HepG2 (cell line): ENCODE results near the gene SPC24. TPM values are rescaled to one million over a fixed set of nuclear protein-coding genes. Genes with fewer than 3 reads are reported as not detected.

Experiments used
- ATAC-seq: fragments of 200-7000 bp; cut with Tn5 transposase; 3 replicates; pipeline ENCODE4 v1.9.1; 2020; ENCODE audit warnings: mild to moderate bottlenecking, moderate library complexity
- BruUV-seq: library from RNA; stranded (reverse); fragments of 400-500 nt; replicated peaks from 2 replicates; lab custom pipeline; 2021; lab: Mats Ljungman, UMichigan
- CTCF ChIA-PET: fragments of 300-600 bp; formaldehyde crosslinking; extraction: SDS; loops from one replicate; lab custom pipeline; 2021; ENCODE audit warnings: low total read pairs, inconsistent platforms, low intra/inter-chr PET ratio; lab: Yijun Ruan, JAX
- POLR2A ChIA-PET: fragments of 350-600 bp; sonication (Branson Sonifier 250); formaldehyde crosslinking; loops from one replicate; lab custom pipeline; 2020; ENCODE audit warnings: antibody characterized with exemption, inconsistent platforms; lab: Yijun Ruan, JAX
- DNase-seq: peaks from one replicate; pipeline ENCODE4 v3.0.0-alpha.2; 2015; ENCODE audit warnings: low spot score
- FAIRE-seq: peaks from 3 replicates; lab custom pipeline; 2011; peaks lifted over from hg19 to GRCh38; lab: Jason Lieb, UNC
- H2AFZ ChIP-seq: one replicate; pipeline ENCODE4 v1.6.1; 2011; ENCODE audit warnings: low read length, inconsistent platforms
- H3K27ac ChIP-seq: fragments of 300-600 bp; 3 replicates; pipeline ENCODE4 v1.8.0; 2011; ENCODE audit warnings: mixed run types, mild to moderate bottlenecking, mixed read lengths, low read length, inconsistent platforms; ENCODE audit not compliant: insufficient read depth; ENCODE audit errors: extremely low read length
- H3K27me3 ChIP-seq, 2 experiments: fragments of 200-600 bp in 1 of 2; 2 replicates in 1 of 2; 3 replicates in 1 of 2; pipeline versions ENCODE4 v1.6.0 to v1.8.0; 2011; ENCODE audit warnings: low read length in 2 of 2, mild to moderate bottlenecking in 2 of 2, moderate library complexity in 2 of 2, inconsistent platforms in 1 of 2; ENCODE audit not compliant: insufficient read depth in 2 of 2, control insufficient read depth in 1 of 2
- H3K36me3 ChIP-seq, 2 experiments: fragments of 200-600 bp in 1 of 2; replicated peaks in 1 of 2; 2 replicates in 1 of 2; 3 replicates in 1 of 2; pipeline versions ENCODE4 v1.5.1 to v1.8.0; 2011; ENCODE audit warnings: low read length in 2 of 2, inconsistent platforms in 1 of 2; ENCODE audit not compliant: insufficient read depth in 2 of 2, control insufficient read depth in 1 of 2
- H3K4me1 ChIP-seq: 2 replicates; pipeline ENCODE4 v1.5.1; 2012; ENCODE audit warnings: low read length, inconsistent platforms; ENCODE audit not compliant: insufficient read depth
- H3K4me2 ChIP-seq: 2 replicates; pipeline ENCODE4 v1.6.0; 2011; ENCODE audit warnings: low read depth, low read length, inconsistent platforms
- H3K4me3 ChIP-seq, 3 experiments: fragments of 200-600 bp in 1 of 3; sonication (generic), shearing (Covaris generic) in 1 of 3; replicated peaks in 1 of 3; 2 replicates each; pipeline ENCODE4 v1.5.1; 2011 to 2016; ENCODE audit warnings: low read length in 3 of 3, inconsistent platforms in 2 of 3, low read depth in 2 of 3, mild to moderate bottlenecking in 2 of 3, control low read depth in 1 of 3, mixed read lengths in 1 of 3; ENCODE audit not compliant: insufficient read depth in 1 of 3
- H3K79me2 ChIP-seq: one replicate; pipeline ENCODE4 v1.6.1; 2011; ENCODE audit warnings: low read length, inconsistent platforms; ENCODE audit not compliant: insufficient read depth
- H3K9ac ChIP-seq: 2 replicates; pipeline ENCODE4 v1.6.0; 2011; ENCODE audit warnings: mild to moderate bottlenecking, low read depth, low read length, inconsistent platforms; ENCODE audit not compliant: insufficient read depth
- H3K9me3 ChIP-seq: 2 replicates; pipeline ENCODE4 v1.5.1; 2012; ENCODE audit warnings: mild to moderate bottlenecking, low read length
- H4K20me1 ChIP-seq: 2 replicates; pipeline ENCODE4 v1.6.0; 2011; ENCODE audit warnings: inconsistent platforms, mild to moderate bottlenecking, low read length, moderate library complexity; ENCODE audit not compliant: insufficient read depth
- CTCF ChIP-seq: sonication (generic); formaldehyde crosslinking; IDR thresholded peaks from 2 replicates; pipeline ENCODE4 v1.5.0; 2020; ENCODE audit warnings: mild to moderate bottlenecking, missing genetic modification reagents, moderate library complexity
- HMGXB3 ChIP-seq: sonication (generic); formaldehyde crosslinking; IDR thresholded peaks from 2 replicates; pipeline ENCODE4 v1.4.0; 2020; ENCODE audit warnings: missing genetic modification reagents, borderline replicate concordance
- KAT7 ChIP-seq: IDR thresholded peaks from 2 replicates; pipeline ENCODE4 v1.6.1; 2018; ENCODE audit warnings: borderline replicate concordance, missing compliant biosample characterization
- MAFF ChIP-seq: IDR thresholded peaks from 2 replicates; pipeline ENCODE4 v1.6.1; 2011; ENCODE audit warnings: low read depth, low read length, improper control_type of control experiment
- SMAD3 ChIP-seq: sonication (generic); formaldehyde crosslinking; IDR thresholded peaks from 2 replicates; pipeline ENCODE4 v1.4.0; 2020; ENCODE audit warnings: missing genetic modification reagents
- SRSF4 ChIP-seq: fragments of 200-400 bp; formaldehyde crosslinking; IDR thresholded peaks from one replicate; pipeline ENCODE4 v1.6.1; 2018; ENCODE audit warnings: mild to moderate bottlenecking, low read depth, low read length, moderate library complexity; ENCODE audit not compliant: poor library complexity, severe bottlenecking
- U2AF2 ChIP-seq: fragments of 200-400 bp; formaldehyde crosslinking; IDR thresholded peaks from 2 replicates; pipeline ENCODE4 v1.6.1; 2017; ENCODE audit warnings: low read depth, mild to moderate bottlenecking, low read length
- ZEB1 ChIP-seq: IDR thresholded peaks from 2 replicates; pipeline ENCODE4 v1.6.1; 2012; ENCODE audit warnings: mild to moderate bottlenecking, low read depth, inconsistent platforms; ENCODE audit not compliant: insufficient replicate concordance
- ZNF138 ChIP-seq: sonication (generic); formaldehyde crosslinking; IDR thresholded peaks from 2 replicates; pipeline ENCODE4 v1.5.0; 2020; ENCODE audit warnings: mild to moderate bottlenecking, low read depth, missing genetic modification reagents
- ZNF275 ChIP-seq: sonication (generic); formaldehyde crosslinking; IDR thresholded peaks from 2 replicates; pipeline ENCODE4 v1.8.0; 2022; ENCODE audit warnings: missing genetic modification reagents, mild to moderate bottlenecking, inconsistent platforms, borderline replicate concordance
- ZNF431 ChIP-seq: sonication (generic); formaldehyde crosslinking; IDR thresholded peaks from 2 replicates; pipeline ENCODE4 v1.9.0; 2022; ENCODE audit warnings: missing genetic modification reagents, low read depth, mild to moderate bottlenecking, borderline replicate concordance
- ZNF770 ChIP-seq: sonication (generic); formaldehyde crosslinking; IDR thresholded peaks from 2 replicates; pipeline ENCODE4 v1.5.0; 2020; ENCODE audit warnings: mild to moderate bottlenecking, missing genetic modification reagents
- whole genome bisulfite sequencing: methylation state at CpG from one replicate; pipeline ENCODE4 v1.1.6; 2017; ENCODE audit warnings: low lambda C conversion rate; 5-methylcytosine and 5-hydroxymethylcytosine counted together
- in situ Hi-C: cut with HindIII; loops from 2 replicates; pipeline ENCODE4 v1.10.0; 2017; ENCODE audit warnings: low pct_unique_long_range_greater_than_20kb; ENCODE audit not compliant: extremely low pct_ligation_motif_present
- intact Hi-C: fragments of 100-400 bp; cut with micrococcal nuclease; formaldehyde crosslinking; loops from one replicate; pipeline ENCODE4 v1.10.0; 2022; ENCODE audit not compliant: unreplicated experiment
- polyA plus RNA-seq, 8 experiments: library from polyadenylated mRNA; depleted of rRNA in 3 of 8; stranded (reverse) in 7 of 8; unstranded in 1 of 8; fragments of >200 nt; fragmentation: Illumina TruSeq in 4 of 8; extraction: Trizol in 4 of 8; gene quantifications; 2 replicates each; pipeline versions ENCODE4 v1.2.1 to v1.2.3, GENCODE V29; 2011 to 2016; ENCODE audit warnings: low read depth in 4 of 8, missing spikeins in 1 of 8, mixed read lengths in 1 of 8; ENCODE audit not compliant: insufficient read depth in 1 of 8
- total RNA-seq, 5 experiments: library from RNA; depleted of rRNA; stranded (reverse); fragments of >200 nt; fragmentation: Illumina TruSeq; extraction: Trizol; gene quantifications; 2 replicates each; pipeline ENCODE4 v1.2.3, GENCODE V29; 2016; ENCODE audit warnings: low read depth in 1 of 5

The SPC24 gene
- total and polyA plus RNA-seq, 2 of the 13 experiments (the other 11 are each of a cell fraction or from before 2014, with no cell fraction given): 10.0 to 46.2 TPM

GRCh38 chr19:11125994-11126685 is 29.4 kb downstream of the SPC24 start:
- no peak overlapping the region for H3K4me3 ChIP-seq
- no peak overlapping the region for H3K4me2 ChIP-seq
- peak; percentile 67 for DNase-seq
- no peak overlapping the region for H3K9ac ChIP-seq
- intact Hi-C loops (no loop called here), in situ Hi-C loops (no loop called here)
- H3K4me1 ChIP-seq: peaks cover 51% of the 10 kb centered on the region
- peaks cover 24 to 54% of the 10 kb centered on the region in 2 experiments for H3K36me3 ChIP-seq
- peaks cover 48% of the 10 kb centered on the region for H4K20me1 ChIP-seq
- peak; percentile 50 for ATAC-seq
- FAIRE-seq: peak; percentile 67
- peak overlapping the region; percentile 36 for H3K27ac ChIP-seq
- ChIA-PET CTCF (interaction anchor here (0.6 to 1.2 kb wide), 5 partner anchors 11 to 90 kb away, joined by 3 to 4 read pairs (median 3); no protein-coding TSS in a partner anchor), POLR2A (interaction anchor here (0.6 to 1.3 kb wide), 5 partner anchors 9 to 114 kb away, joined by 3 to 5 read pairs (median 3); partner anchors contain the start of gene ANGPTL8)
- no peaks in the 10 kb centered on the region for H3K27me3 ChIP-seq
- no peaks in the 10 kb centered on the region for H3K79me2 ChIP-seq
- H3K9me3 ChIP-seq: no peaks in the 10 kb centered on the region
- H2AFZ ChIP-seq: no peak overlapping the region
- WGBS: 68% methylated on average over 11 of the region's 11 CpGs
- BruUV-seq: TSS peak; percentile 34
- TF ChIP-seq U2AF2: no peak
- no peak for TF ChIP-seq ZEB1
- TF ChIP-seq ZNF770: peak; percentile 83
- TF ChIP-seq ZNF431 (CRISPR knock-in tag): no peak
- TF ChIP-seq KAT7 (CRISPR knock-in tag): no peak
- 0 out of 2 replicates have a peak, but pooled peaks have one; percentile 24 for TF ChIP-seq HMGXB3 (CRISPR knock-in tag)
- no peak for TF ChIP-seq SRSF4
- no peak for TF ChIP-seq ZNF138 (CRISPR knock-in tag)
- no peak for TF ChIP-seq ZNF275
- peak; percentile 80 for TF ChIP-seq CTCF (CRISPR knock-in tag)
- 0 out of 2 replicates have a peak, but pooled peaks have one; percentile 32 for TF ChIP-seq SMAD3 (CRISPR knock-in tag)
- peak; percentile 77 for TF ChIP-seq MAFF
